Mucosa of stomach (tissue), 1 donor: ENCODE results near the gene VPS54.
A peak's percentile ranks its signal among the peaks of the same experiment; 100 is the strongest.

Experiments used
- H3K27me3 ChIP-seq: one replicate; pipeline ENCODE4 v1.7.0; 2013; ENCODE audit warnings: mild to moderate bottlenecking, low read length; ENCODE audit not compliant: control insufficient read depth, insufficient read depth
- H3K36me3 ChIP-seq: one replicate; pipeline ENCODE4 v1.7.0; 2013; ENCODE audit warnings: low read length; ENCODE audit not compliant: control insufficient read depth, insufficient read depth
- H3K4me1 ChIP-seq: one replicate; pipeline ENCODE4 v1.7.0; 2013; ENCODE audit warnings: mild to moderate bottlenecking, low read length; ENCODE audit not compliant: control insufficient read depth, insufficient read depth
- H3K4me3 ChIP-seq: one replicate; pipeline ENCODE4 v1.7.0; 2013; ENCODE audit warnings: low read length
- H3K9ac ChIP-seq: one replicate; pipeline ENCODE4 v1.7.0; 2013; ENCODE audit warnings: mild to moderate bottlenecking, low read length, moderate library complexity
- H3K9me3 ChIP-seq: one replicate; pipeline ENCODE4 v1.7.0; 2013; ENCODE audit warnings: mild to moderate bottlenecking, low read length, moderate library complexity; ENCODE audit not compliant: control insufficient read depth
- donor health status: Pancreatic carcinoma.

Gene VPS54

GRCh38 chr2:64019083-64019974 is at the start of gene VPS54:
VPS54 (minus strand) TSS chr2:64019428; CDS start chr2:63983999, 35,429 bp downstream.
- H3K4me3 ChIP-seq = peak within 1 kb of the TSS; percentile 85
- no peaks in the 10 kb centered on the region for H3K9me3 ChIP-seq
- peak within 1 kb of the TSS; percentile 95 for H3K9ac ChIP-seq
- H3K27me3 ChIP-seq = no peaks in the 10 kb centered on the region
- peaks cover 14% of the 10 kb centered on the region for H3K4me1 ChIP-seq
- H3K36me3 ChIP-seq = no peaks in the 10 kb centered on the region

GRCh38 chr2:64067326-64067725 is 48.1 kb upstream of the VPS54 start:
- H3K9ac ChIP-seq = no peak overlapping the region
- no peaks in the 10 kb centered on the region for H3K27me3 ChIP-seq
- H3K4me1 ChIP-seq = peaks cover 12% of the 10 kb centered on the region
- no peaks in the 10 kb centered on the region for H3K36me3 ChIP-seq
- no peak overlapping the region for H3K4me3 ChIP-seq
- H3K9me3 ChIP-seq = no peaks in the 10 kb centered on the region

- H3K4me1 ChIP-seq = peaks cover 12% of the 10 kb centered on the region
- no peak overlapping the region for H3K9ac ChIP-seq
- H3K9me3 ChIP-seq = no peaks in the 10 kb centered on the region
- no peaks in the 10 kb centered on the region for H3K27me3 ChIP-seq
- H3K36me3 ChIP-seq = no peaks in the 10 kb centered on the region
- H3K4me3 ChIP-seq = no peak overlapping the region
Observed at GRCh38 chr2:64065516-64065915, 46.3 kb upstream of the VPS54 start.

GRCh38 chr2:64063924-64064331 is 44.7 kb upstream of the VPS54 start:
- no peak overlapping the region for H3K9ac ChIP-seq
- H3K4me3 ChIP-seq = no peak overlapping the region
- H3K9me3 ChIP-seq = no peaks in the 10 kb centered on the region
- no peaks in the 10 kb centered on the region for H3K36me3 ChIP-seq
- peaks cover 12% of the 10 kb centered on the region for H3K4me1 ChIP-seq
- no peaks in the 10 kb centered on the region for H3K27me3 ChIP-seq

GRCh38 chr2:64063454-64063853 is 44.2 kb upstream of the VPS54 start:
- no peaks in the 10 kb centered on the region for H3K27me3 ChIP-seq
- H3K36me3 ChIP-seq = no peaks in the 10 kb centered on the region
- H3K4me1 ChIP-seq = peaks cover 12% of the 10 kb centered on the region
- H3K4me3 ChIP-seq = no peak overlapping the region
- H3K9me3 ChIP-seq = no peaks in the 10 kb centered on the region
- no peak overlapping the region for H3K9ac ChIP-seq

GRCh38 chr2:64062840-64063239 is 43.6 kb upstream of the VPS54 start:
- Histone ChIP-seq H3K4me1 (peaks cover 12% of the 10 kb centered on the region), H3K27me3 (no peaks in the 10 kb centered on the region), H3K36me3 (no peaks in the 10 kb centered on the region), H3K4me3 (no peak overlapping the region), H3K9me3 (no peaks in the 10 kb centered on the region), H3K9ac (no peak overlapping the region)

- Histone ChIP-seq H3K4me1 (peaks cover 10% of the 10 kb centered on the region), H3K4me3 (no peak overlapping the region), H3K27me3 (no peaks in the 10 kb centered on the region), H3K9ac (no peak overlapping the region), H3K36me3 (no peaks in the 10 kb centered on the region), H3K9me3 (no peaks in the 10 kb centered on the region)
Observed at GRCh38 chr2:64059270-64059669, 40.0 kb upstream of the VPS54 start.

- Histone ChIP-seq H3K4me1 (no peaks in the 10 kb centered on the region), H3K9ac (no peak overlapping the region), H3K4me3 (no peak overlapping the region), H3K27me3 (no peaks in the 10 kb centered on the region), H3K9me3 (no peaks in the 10 kb centered on the region), H3K36me3 (no peaks in the 10 kb centered on the region)
Observed at GRCh38 chr2:64056021-64056420, 36.8 kb upstream of the VPS54 start.

GRCh38 chr2:64054161-64054915 is 35.1 kb upstream of the VPS54 start:
- H3K4me3 ChIP-seq = no peak overlapping the region

GRCh38 chr2:64052463-64053241 is 33.4 kb upstream of the VPS54 start:
- no peak overlapping the region for H3K9ac ChIP-seq
- H3K27me3 ChIP-seq = no peaks in the 10 kb centered on the region
- H3K4me3 ChIP-seq = no peak overlapping the region
- H3K4me1 ChIP-seq = peaks cover 3% of the 10 kb centered on the region
- H3K36me3 ChIP-seq = no peaks in the 10 kb centered on the region
- H3K9me3 ChIP-seq = no peaks in the 10 kb centered on the region

More at GRCh38 chr2:64054161-64054915, 35.1 kb upstream of the VPS54 start:
- H3K9me3 ChIP-seq = no peaks in the 10 kb centered on the region
- H3K9ac ChIP-seq = no peak overlapping the region
- H3K36me3 ChIP-seq = no peaks in the 10 kb centered on the region
- no peaks in the 10 kb centered on the region for H3K27me3 ChIP-seq
- H3K4me1 ChIP-seq = peaks cover 3% of the 10 kb centered on the region

GRCh38 chr2:64049633-64050220 is 30.5 kb upstream of the VPS54 start:
- H3K4me1 ChIP-seq = peaks cover 3% of the 10 kb centered on the region
- no peaks in the 10 kb centered on the region for H3K36me3 ChIP-seq
- H3K4me3 ChIP-seq = no peak overlapping the region
- no peaks in the 10 kb centered on the region for H3K9me3 ChIP-seq
- H3K27me3 ChIP-seq = no peaks in the 10 kb centered on the region
- no peak overlapping the region for H3K9ac ChIP-seq
